Measurements from ENCODE around the gene OLIG2.

OLIG2 gene

GRCh38 chr21:33061233-33061632 lies 35.5 kb downstream of the OLIG2 start:
- H3K4me1 ChIP-seq (ENCODE audit: control insufficient read depth in 2 of 2, insufficient read depth in 2 of 2, low read length in 2 of 2) = no peaks in the 10 kb centered on the region
- H3K4me3 ChIP-seq (ENCODE audit: low read length in 2 of 2) = no peak overlapping the region
- peaks cover 9 to 13% of the 10 kb centered on the region in 2 donors for H3K27me3 ChIP-seq (ENCODE audit: control insufficient read depth in 2 of 2, insufficient read depth in 2 of 2, low read length in 2 of 2)
- H3K27ac ChIP-seq (ENCODE audit: low read depth in 2 of 2, low read length in 2 of 2) = no peak overlapping the region
- no peaks in the 10 kb centered on the region for H3K9me3 ChIP-seq (ENCODE audit: control insufficient read depth in 2 of 2, low read length in 2 of 2)
- H3K9ac ChIP-seq (ENCODE audit: low read depth in 1 of 2, low read length in 2 of 2) = no peak overlapping the region
- no peaks in the 10 kb centered on the region for H3K36me3 ChIP-seq (ENCODE audit: control insufficient read depth in 2 of 2, insufficient read depth in 2 of 2, low read length in 2 of 2)

DNA sequence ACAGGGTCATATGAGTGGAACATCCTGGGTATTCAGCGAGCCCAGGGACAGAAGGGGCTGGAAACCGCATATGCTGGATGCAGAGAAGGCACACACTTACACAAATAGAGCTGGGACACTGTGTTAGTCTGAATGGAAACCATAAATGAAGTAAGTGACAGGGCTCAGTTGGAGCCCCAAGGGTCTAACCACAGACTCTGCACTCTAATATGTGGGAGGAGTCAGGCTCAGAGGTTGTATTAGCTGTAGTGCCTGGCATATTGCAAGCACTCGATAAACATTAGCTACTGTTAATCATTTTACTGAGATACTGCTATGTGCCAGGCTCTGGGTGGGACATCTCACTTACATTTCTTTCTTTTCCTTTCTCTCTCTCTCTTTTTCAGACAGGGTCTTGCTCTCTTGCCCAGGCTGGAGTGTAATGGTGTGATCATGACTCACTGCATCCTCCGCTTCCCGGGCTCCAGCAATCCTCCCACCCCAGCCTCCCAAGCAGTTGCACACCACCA lies 37.7 kb downstream of the OLIG2 start:
- no peak overlapping the region for H3K4me3 ChIP-seq (ENCODE audit: low read length in 2 of 2)
- H3K9me3 ChIP-seq (ENCODE audit: control insufficient read depth in 2 of 2, low read length in 2 of 2) = no peaks in the 10 kb centered on the region
- H3K9ac ChIP-seq (ENCODE audit: low read depth in 1 of 2, low read length in 2 of 2) = no peak overlapping the region
- no peak overlapping the region for H3K27ac ChIP-seq (ENCODE audit: low read depth in 2 of 2, low read length in 2 of 2)
- H3K27me3 ChIP-seq (ENCODE audit: control insufficient read depth in 2 of 2, insufficient read depth in 2 of 2, low read length in 2 of 2) = peaks cover 20 to 28% of the 10 kb centered on the region in 2 donors
- no peaks in the 10 kb centered on the region for H3K36me3 ChIP-seq (ENCODE audit: control insufficient read depth in 2 of 2, insufficient read depth in 2 of 2, low read length in 2 of 2)
- H3K4me1 ChIP-seq (ENCODE audit: control insufficient read depth in 2 of 2, insufficient read depth in 2 of 2, low read length in 2 of 2) = no peaks in the 10 kb centered on the region

DNA sequence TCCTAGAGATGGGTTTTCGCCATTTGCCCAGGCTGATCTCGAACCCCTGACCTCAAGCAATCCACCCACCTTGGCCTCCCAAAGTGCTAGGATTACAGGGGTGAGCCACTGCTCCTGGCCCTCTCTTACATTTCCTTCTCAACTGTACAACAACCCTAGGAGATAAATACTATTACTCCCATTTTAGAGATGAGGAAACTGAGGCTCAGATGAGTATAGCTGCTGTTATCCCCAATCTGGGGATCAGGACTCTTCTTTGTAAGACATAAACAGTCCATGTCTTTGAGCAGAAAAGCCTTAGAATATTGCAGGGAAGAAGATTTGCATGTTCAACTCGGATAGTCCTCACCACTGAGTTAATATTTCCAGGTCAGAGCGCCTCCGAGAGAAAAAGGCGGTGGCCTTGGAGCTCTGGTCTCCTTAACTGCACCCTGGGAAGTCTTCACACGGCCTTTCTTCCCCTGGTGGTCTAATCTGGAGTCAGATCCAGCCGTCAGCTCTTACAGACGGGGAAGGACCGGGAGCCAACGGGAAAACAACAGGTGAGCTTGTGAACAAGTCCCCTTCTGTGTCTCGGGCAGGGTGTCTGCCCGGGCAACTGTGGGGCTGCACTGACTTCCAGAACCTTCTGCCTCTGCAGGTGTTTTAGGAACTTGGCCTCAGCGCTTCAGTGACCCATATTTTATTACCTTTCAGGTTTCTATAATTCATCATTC lies 38.3 kb downstream of the OLIG2 start:
- Histone ChIP-seq H3K27me3 (ENCODE audit: control insufficient read depth in 2 of 2, insufficient read depth in 2 of 2, low read length in 2 of 2) (peaks cover 26 to 35% of the 10 kb centered on the region in 2 donors), H3K36me3 (ENCODE audit: control insufficient read depth in 2 of 2, insufficient read depth in 2 of 2, low read length in 2 of 2) (no peaks in the 10 kb centered on the region), H3K4me3 (ENCODE audit: low read length in 2 of 2) (no peak overlapping the region), H3K9ac (ENCODE audit: low read depth in 1 of 2, low read length in 2 of 2) (no peak overlapping the region), H3K4me1 (ENCODE audit: control insufficient read depth in 2 of 2, insufficient read depth in 2 of 2, low read length in 2 of 2) (no peaks in the 10 kb centered on the region), H3K27ac (ENCODE audit: low read depth in 2 of 2, low read length in 2 of 2) (no peak overlapping the region), H3K9me3 (ENCODE audit: control insufficient read depth in 2 of 2, low read length in 2 of 2) (no peaks in the 10 kb centered on the region)

DNA sequence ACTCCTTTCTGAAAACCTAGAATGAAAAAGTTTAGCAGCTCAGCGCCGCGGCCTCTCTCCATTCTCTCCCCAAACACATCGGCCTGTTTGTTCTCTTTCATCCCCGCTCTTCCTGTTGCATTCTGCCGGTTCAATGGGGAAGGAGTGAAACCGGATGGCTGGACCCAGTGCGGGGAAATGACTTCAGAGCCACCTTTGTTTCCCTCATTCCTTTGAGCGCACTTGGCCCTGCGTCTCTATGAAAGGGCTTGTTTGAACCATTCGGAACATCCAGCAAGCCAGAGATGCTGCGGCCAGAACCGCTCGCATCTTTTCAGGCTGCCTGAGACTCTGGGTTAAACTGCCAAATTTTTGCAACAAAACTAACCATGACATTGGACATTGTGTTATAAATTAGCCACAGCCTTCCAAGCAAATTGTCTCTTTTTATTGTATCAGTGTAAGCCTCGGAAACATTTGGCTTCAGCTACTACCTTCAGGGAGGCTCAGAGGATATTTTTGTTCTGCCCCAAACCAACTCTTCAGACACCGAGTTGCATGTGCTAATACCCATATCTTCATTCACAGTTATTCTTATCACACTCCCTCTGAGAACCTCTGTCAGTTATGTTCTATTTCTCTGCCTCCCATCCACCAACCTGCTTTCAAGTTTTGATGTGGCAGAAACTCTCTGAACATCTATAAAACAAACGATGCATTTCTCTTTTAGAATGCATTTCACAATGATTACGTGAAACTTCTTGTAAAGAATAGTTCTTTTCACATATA lies 39.1 kb downstream of the OLIG2 start:
- H3K27ac ChIP-seq (ENCODE audit: low read depth in 2 of 2, low read length in 2 of 2) = no peak overlapping the region
- peaks cover 32 to 37% of the 10 kb centered on the region in 2 donors for H3K27me3 ChIP-seq (ENCODE audit: control insufficient read depth in 2 of 2, insufficient read depth in 2 of 2, low read length in 2 of 2)
- H3K4me1 ChIP-seq (ENCODE audit: control insufficient read depth in 2 of 2, insufficient read depth in 2 of 2, low read length in 2 of 2) = no peaks in the 10 kb centered on the region

GRCh38 chr21:33067043-33067442 lies 41.3 kb downstream of the OLIG2 start:
- peaks cover 42 to 50% of the 10 kb centered on the region in 2 donors for H3K27me3 ChIP-seq (ENCODE audit: control insufficient read depth in 2 of 2, insufficient read depth in 2 of 2, low read length in 2 of 2)
- no peak overlapping the region for H3K4me3 ChIP-seq (ENCODE audit: low read length in 2 of 2)
- no peak overlapping the region for H3K27ac ChIP-seq (ENCODE audit: low read depth in 2 of 2, low read length in 2 of 2)
- H3K4me1 ChIP-seq (ENCODE audit: control insufficient read depth in 2 of 2, insufficient read depth in 2 of 2, low read length in 2 of 2) = peaks cover 4 to 5% of the 10 kb centered on the region in 2 donors
- no peaks in the 10 kb centered on the region for H3K9me3 ChIP-seq (ENCODE audit: control insufficient read depth in 2 of 2, low read length in 2 of 2)
- no peaks in the 10 kb centered on the region for H3K36me3 ChIP-seq (ENCODE audit: control insufficient read depth in 2 of 2, insufficient read depth in 2 of 2, low read length in 2 of 2)
- H3K9ac ChIP-seq (ENCODE audit: low read depth in 1 of 2, low read length in 2 of 2) = no peak overlapping the region

More for the DNA sequence above, 39.1 kb downstream of the OLIG2 start:
- Histone ChIP-seq H3K4me3 (ENCODE audit: low read length in 2 of 2) (no peak overlapping the region), H3K9me3 (ENCODE audit: control insufficient read depth in 2 of 2, low read length in 2 of 2) (no peaks in the 10 kb centered on the region), H3K9ac (ENCODE audit: low read depth in 1 of 2, low read length in 2 of 2) (no peak overlapping the region), H3K36me3 (ENCODE audit: control insufficient read depth in 2 of 2, insufficient read depth in 2 of 2, low read length in 2 of 2) (no peaks in the 10 kb centered on the region)

DNA sequence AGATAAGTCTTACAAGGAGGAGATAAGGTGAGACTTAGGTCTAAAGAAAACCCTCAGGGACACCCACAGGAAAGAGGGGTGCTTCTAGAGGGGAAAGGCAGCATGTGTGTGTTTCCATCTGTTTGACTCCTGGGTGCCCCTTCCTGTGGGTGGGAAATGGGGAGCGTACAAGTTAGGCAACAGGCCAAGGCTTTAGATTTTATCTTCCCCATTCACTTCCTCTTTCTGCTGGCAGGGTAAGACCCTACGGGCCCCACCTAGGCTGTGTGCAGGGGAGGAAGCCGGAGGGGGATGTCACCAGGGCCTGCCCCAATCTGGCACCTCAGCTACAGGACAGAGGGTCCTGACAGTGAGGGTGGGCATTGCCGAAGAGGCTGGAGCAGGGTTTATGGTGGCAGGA lies 41.7 kb downstream of the OLIG2 start:
- Histone ChIP-seq H3K9me3 (ENCODE audit: control insufficient read depth in 2 of 2, low read length in 2 of 2) (no peaks in the 10 kb centered on the region), H3K27me3 (ENCODE audit: control insufficient read depth in 2 of 2, insufficient read depth in 2 of 2, low read length in 2 of 2) (peaks cover 46 to 54% of the 10 kb centered on the region in 2 donors), H3K9ac (ENCODE audit: low read depth in 1 of 2, low read length in 2 of 2) (no peak overlapping the region), H3K36me3 (ENCODE audit: control insufficient read depth in 2 of 2, insufficient read depth in 2 of 2, low read length in 2 of 2) (no peaks in the 10 kb centered on the region), H3K27ac (ENCODE audit: low read depth in 2 of 2, low read length in 2 of 2) (no peak overlapping the region), H3K4me3 (ENCODE audit: low read length in 2 of 2) (no peak overlapping the region), H3K4me1 (ENCODE audit: control insufficient read depth in 2 of 2, insufficient read depth in 2 of 2, low read length in 2 of 2) (peaks cover 4 to 5% of the 10 kb centered on the region in 2 donors)

DNA sequence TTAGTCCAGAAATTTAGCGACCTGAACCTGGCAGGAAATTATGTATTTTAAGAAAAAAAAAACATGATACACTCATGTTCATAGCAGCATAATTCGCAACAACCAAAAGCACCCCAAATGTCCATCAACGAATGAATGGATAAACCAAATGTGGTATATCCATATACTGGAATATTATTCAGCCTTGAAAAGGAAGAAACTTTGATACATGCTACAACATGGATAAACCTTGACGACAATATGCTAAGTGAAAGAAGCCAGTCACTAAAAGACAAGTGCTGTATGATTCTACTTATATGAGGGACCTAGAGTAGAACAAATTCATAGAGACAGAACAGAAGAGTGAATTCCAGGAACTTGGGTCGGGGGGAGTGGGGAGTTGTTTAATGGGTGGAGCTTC lies 43.5 kb downstream of the OLIG2 start:
- H3K9me3 ChIP-seq (ENCODE audit: control insufficient read depth in 2 of 2, low read length in 2 of 2) = no peaks in the 10 kb centered on the region
- no peak overlapping the region for H3K4me3 ChIP-seq (ENCODE audit: low read length in 2 of 2)
- peaks cover 54 to 70% of the 10 kb centered on the region in 2 donors for H3K27me3 ChIP-seq (ENCODE audit: control insufficient read depth in 2 of 2, insufficient read depth in 2 of 2, low read length in 2 of 2)
- H3K9ac ChIP-seq (ENCODE audit: low read depth in 1 of 2, low read length in 2 of 2) = no peak overlapping the region
- no peak overlapping the region for H3K27ac ChIP-seq (ENCODE audit: low read depth in 2 of 2, low read length in 2 of 2)
- no peaks in the 10 kb centered on the region for H3K36me3 ChIP-seq (ENCODE audit: control insufficient read depth in 2 of 2, insufficient read depth in 2 of 2, low read length in 2 of 2)
- peaks cover 4 to 5% of the 10 kb centered on the region in 2 donors for H3K4me1 ChIP-seq (ENCODE audit: control insufficient read depth in 2 of 2, insufficient read depth in 2 of 2, low read length in 2 of 2)

DNA sequence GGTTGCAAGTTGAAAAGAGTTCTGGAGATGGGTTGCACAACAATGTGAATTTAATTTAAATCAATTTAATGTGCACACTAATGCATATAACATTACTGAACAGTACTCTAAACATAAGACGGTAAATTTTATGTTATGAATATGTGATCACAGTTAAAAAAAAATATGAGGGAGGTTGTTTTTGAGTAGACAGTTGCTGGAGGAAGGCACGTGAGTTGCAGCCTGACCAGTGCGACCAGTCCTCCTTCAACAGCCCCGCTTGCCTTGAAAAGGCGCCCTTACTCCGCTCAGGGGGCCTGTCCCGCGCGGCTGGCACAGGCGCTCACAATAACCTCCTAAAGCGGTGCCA lies 43.9 kb downstream of the OLIG2 start:
- Histone ChIP-seq H3K36me3 (ENCODE audit: control insufficient read depth in 2 of 2, insufficient read depth in 2 of 2, low read length in 2 of 2) (no peaks in the 10 kb centered on the region), H3K9ac (ENCODE audit: low read depth in 1 of 2, low read length in 2 of 2) (no peak overlapping the region), H3K9me3 (ENCODE audit: control insufficient read depth in 2 of 2, low read length in 2 of 2) (no peaks in the 10 kb centered on the region), H3K4me1 (ENCODE audit: control insufficient read depth in 2 of 2, insufficient read depth in 2 of 2, low read length in 2 of 2) (peaks cover 4 to 5% of the 10 kb centered on the region in 2 donors), H3K27me3 (ENCODE audit: control insufficient read depth in 2 of 2, insufficient read depth in 2 of 2, low read length in 2 of 2) (peaks cover 55 to 70% of the 10 kb centered on the region in 2 donors), H3K4me3 (ENCODE audit: low read length in 2 of 2) (no peak overlapping the region), H3K27ac (ENCODE audit: low read depth in 2 of 2, low read length in 2 of 2) (no peak overlapping the region)

GRCh38 chr21:33069994-33070743 lies 44.4 kb downstream of the OLIG2 start, which contains the start of gene OLIG1:
Gene OLIG1 (plus strand): TSS chr21:33070141. CDS start chr21:33070247, 106 bp downstream.
- H3K4me1 ChIP-seq (ENCODE audit: control insufficient read depth in 2 of 2, insufficient read depth in 2 of 2, low read length in 2 of 2) = peaks cover 4 to 5% of the 10 kb centered on the region in 2 donors
- no peak within 1 kb of the TSS for H3K27ac ChIP-seq (ENCODE audit: low read depth in 2 of 2, low read length in 2 of 2)
- H3K9ac ChIP-seq (ENCODE audit: low read depth in 1 of 2, low read length in 2 of 2) = no peak within 1 kb of the TSS
- no peaks in the 10 kb centered on the region for H3K36me3 ChIP-seq (ENCODE audit: control insufficient read depth in 2 of 2, insufficient read depth in 2 of 2, low read length in 2 of 2)
- no peaks in the 10 kb centered on the region for H3K9me3 ChIP-seq (ENCODE audit: control insufficient read depth in 2 of 2, low read length in 2 of 2)
- H3K4me3 ChIP-seq (ENCODE audit: low read length in 2 of 2) = peak within 1 kb of the TSS in 1 of 2 donors; percentile 25
- H3K27me3 ChIP-seq (ENCODE audit: control insufficient read depth in 2 of 2, insufficient read depth in 2 of 2, low read length in 2 of 2) = peaks cover 55 to 74% of the 10 kb centered on the region in 2 donors

DNA sequence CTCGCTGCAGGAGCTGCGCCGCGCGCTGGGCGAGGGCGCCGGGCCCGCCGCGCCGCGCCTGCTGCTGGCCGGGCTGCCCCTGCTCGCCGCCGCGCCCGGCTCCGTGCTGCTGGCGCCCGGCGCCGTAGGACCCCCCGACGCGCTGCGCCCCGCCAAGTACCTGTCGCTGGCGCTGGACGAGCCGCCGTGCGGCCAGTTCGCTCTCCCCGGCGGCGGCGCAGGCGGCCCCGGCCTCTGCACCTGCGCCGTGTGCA lies 44.9 kb downstream of the OLIG2 start:
- no peaks in the 10 kb centered on the region for H3K36me3 ChIP-seq (ENCODE audit: control insufficient read depth in 2 of 2, insufficient read depth in 2 of 2, low read length in 2 of 2)
- H3K4me3 ChIP-seq (ENCODE audit: low read length in 2 of 2) = no peak overlapping the region
- peaks cover 59 to 70% of the 10 kb centered on the region in 2 donors for H3K27me3 ChIP-seq (ENCODE audit: control insufficient read depth in 2 of 2, insufficient read depth in 2 of 2, low read length in 2 of 2)
- H3K4me1 ChIP-seq (ENCODE audit: control insufficient read depth in 2 of 2, insufficient read depth in 2 of 2, low read length in 2 of 2) = peaks cover 4 to 5% of the 10 kb centered on the region in 2 donors
- H3K27ac ChIP-seq (ENCODE audit: low read depth in 2 of 2, low read length in 2 of 2) = no peak overlapping the region
- H3K9ac ChIP-seq (ENCODE audit: low read depth in 1 of 2, low read length in 2 of 2) = no peak overlapping the region
- no peaks in the 10 kb centered on the region for H3K9me3 ChIP-seq (ENCODE audit: control insufficient read depth in 2 of 2, low read length in 2 of 2)

Data from mucosa of rectum (tissue), 2 donors.